Embryonic facial prominence (tissue), 1 donor: Measurements from ENCODE around the gene ZXDC.

Experiments used
- DNase-seq: peaks from one replicate; pipeline ENCODE4 v3.0.0-alpha.2; 2016; ENCODE audit errors: extremely low spot score

ZXDC gene

DNA sequence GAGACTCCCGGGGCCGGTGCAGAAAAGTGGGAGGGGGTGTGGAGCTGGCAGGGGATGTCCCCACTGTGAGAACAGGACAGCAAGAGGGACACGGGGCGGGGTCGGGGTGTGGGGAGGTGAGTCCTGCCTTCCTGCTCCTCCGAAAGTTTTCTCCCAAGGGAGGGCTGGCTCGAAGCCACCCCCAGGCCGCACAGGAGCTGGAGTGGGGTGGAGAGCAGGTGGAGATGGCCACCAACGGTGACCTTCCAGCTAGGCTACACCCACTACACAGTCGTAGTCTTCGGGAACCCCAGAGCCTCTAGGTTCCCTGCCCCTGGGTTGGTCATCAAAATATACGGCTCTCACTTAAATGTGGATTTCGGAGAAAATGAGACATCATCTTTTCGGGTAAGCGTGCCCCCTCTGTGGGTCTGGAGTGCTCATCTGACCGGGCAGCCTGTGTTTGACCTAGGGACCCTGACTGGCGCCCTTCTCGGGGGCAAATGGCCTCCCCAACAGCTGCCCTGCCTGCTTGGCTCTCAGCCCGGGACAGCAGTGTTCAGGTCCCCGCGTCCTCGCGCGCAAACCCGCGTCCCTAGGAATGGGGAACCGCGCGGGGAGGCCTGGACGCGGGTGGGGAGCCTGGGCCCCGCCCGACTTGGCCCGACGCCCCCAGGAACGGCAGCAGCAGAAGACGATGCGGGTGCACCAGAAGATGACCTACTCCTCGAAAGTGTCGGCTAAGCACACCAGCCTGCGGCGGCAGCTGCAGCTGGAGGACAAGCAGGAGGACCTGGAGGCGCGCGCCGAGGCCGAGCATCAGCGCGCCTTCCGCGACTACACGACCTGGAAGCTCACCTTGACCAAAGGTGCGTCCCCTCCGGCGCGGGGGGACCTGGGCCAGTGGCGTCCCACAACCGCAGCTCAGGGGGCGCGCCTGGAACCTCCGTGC, 59.8 kb downstream of the ZXDC start:
- DNase-seq = no peak

- DNase-seq = no peak
Measured at GRCh38 chr3:126414961-126415660, 60.6 kb downstream of the ZXDC start.

- DNase-seq = no peak
Measured at GRCh38 chr3:126414406-126414805, 61.3 kb downstream of the ZXDC start.

DNA sequence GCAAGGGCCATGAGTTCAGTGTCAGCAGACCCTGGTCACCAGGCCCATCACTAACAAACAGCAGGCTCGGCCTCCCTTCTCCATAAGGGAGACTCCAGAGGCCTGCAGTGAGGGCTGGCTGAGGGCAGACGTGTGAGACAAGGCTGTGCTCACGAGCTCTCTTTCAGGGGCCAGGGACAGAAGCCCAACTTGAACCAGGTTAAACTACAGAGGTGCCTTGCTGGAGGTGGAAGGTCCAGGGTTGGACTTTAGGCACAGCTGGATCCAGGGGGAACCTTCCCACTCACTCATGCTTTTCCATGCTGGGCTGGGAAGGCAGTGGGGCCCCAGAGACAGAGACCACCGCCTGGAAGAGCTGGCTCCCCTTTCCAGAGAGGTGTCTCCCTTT, 62.0 kb downstream of the ZXDC start:
- DNase-seq = no peak

- no peak for DNase-seq
Measured at GRCh38 chr3:126412841-126413692, 62.6 kb downstream of the ZXDC start.

DNA sequence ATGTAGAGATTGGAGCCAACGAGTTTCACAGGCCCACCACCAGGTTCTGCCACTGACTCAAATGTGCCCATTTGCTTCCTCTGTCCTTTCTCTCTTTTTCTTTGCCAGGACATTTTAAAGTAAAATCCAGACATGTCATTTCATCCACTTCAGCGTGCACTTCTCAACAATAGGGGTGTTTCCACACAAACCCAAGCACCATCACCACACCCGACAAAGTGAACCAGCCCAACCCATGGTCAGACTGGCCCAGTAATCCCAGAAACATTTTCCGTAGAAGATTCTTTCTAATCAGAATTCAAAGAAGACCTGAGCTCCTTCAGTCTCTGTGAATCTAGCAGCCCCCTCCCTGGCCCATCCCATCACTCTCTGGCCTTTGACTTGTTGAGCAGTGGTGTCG, 67.6 kb downstream of the ZXDC start:
- DNase-seq = no peak

DNA sequence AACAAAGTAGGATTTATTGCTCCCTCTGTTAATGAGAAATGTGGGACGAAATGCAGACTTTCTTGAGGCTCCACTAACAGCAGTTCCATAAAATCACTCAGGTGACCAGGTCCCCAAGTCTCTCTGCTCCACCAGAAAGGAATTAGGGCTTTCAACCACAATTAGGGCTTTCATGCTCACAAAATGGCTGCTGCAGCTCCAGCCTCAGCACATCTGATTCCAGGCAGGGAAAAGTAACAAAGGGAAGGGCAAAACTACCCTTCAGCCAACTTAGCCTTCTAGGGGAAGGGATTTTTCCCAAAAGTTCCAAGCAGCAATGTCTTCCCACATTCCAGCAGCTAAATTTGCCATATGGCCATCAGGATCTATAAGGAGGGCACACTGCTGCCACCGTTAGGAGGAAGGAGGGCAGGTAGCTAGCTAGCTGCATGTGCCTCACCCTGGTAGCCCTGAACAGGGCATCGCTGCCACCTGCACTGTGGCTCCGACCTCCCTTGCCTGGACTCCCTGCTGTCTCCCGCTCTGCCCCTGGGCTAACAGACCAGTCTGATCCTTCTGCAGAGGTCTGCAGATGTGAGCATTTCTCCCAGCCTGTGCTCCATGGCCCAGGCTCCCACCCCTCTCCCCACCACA, 68.2 kb downstream of the ZXDC start:
- DNase-seq = no peak

GRCh38 chr3:126406389-126407296, 69.0 kb downstream of the ZXDC start:
- DNase-seq = no peak

GRCh38 chr3:126402666-126403302, 72.9 kb downstream of the ZXDC start:
- DNase-seq = no peak

DNA sequence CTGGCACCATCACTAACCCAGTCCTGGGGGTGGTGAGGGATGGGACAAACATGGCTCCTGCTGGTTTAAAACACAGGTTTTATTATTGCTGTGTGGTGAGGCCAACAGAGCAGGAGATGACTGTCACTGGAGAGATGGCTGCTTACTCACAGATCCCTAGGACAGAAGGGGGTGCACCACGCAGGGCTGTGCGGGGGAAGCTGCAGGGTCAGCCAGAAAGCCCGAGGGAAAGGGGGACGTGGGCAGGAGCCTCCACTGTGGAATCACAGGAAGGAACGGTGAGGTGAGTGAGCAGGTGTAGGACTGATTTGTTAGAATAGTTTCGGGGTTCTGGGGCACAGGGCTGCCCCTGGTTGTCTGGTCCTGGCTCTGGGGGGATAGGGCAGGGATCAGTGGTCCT, 73.5 kb downstream of the ZXDC start:
- DNase-seq = no peak

- no peak for DNase-seq
Measured at GRCh38 chr3:126401611-126402160, 74.0 kb downstream of the ZXDC start.

GRCh38 chr3:126399756-126400155, 75.9 kb downstream of the ZXDC start:
- DNase-seq = no peak

DNA sequence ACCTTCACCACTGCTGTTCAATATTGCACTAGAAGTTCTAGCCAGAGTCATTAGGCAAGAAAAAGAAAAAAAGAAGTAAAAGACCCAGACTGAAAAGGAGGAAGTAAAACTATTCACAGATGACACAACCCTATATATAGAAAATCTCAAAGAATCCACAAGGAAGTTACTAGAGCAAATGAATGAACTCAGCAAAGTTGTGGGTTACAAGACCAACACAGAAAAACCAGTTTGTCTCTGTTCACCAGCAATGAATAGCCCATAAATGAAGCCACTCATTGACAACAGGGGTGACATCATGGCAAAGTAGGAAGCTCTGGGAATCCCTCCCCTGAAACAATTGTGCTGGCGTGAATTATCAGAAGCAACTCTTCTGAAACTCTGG, 76.3 kb downstream of the ZXDC start:
- DNase-seq = no peak

DNA sequence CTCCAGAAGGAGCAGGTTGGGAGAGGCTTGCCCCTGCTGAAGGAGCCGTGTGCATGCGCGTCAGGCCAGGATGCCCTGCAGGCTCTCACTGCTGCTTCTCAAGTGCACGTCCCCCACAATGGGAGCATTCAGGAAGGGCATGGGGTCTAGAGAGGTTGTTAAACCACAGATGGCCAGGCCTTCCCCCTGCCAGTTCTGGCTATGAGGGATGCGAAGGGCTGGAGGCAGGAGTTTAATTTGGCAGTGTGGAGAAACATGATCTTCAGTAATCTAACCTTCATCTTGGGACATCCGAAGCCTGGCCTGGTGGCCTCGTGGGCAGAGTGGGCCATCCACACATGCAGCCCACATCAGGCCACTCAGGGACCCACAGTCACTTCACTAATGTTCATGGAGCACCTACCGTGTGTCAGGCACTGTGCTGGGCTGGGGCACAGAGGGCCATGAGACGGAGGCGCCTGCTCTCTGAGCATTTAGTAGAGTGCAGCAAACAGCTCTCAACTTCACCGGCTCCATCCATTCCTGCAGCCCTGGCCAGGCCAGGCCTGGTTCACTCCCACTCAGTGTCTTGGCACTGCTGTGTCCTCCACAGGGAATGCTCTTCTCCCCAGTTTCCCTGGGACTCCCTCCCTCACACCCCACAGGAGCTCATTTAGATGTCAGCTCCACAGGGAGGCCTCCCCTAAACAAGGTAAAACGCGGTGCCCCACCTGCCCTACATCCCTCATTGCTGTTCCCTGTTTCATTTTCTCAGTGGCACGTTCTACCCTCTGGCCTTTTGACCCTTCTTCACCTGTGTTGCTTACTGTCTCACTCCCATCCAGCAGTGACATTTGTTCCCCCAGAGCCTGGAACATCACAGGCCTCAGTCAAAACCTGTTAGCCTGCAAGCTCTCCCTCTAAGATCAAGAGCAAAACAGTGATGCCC, 77.0 kb downstream of the ZXDC start:
- no peak for DNase-seq

DNA sequence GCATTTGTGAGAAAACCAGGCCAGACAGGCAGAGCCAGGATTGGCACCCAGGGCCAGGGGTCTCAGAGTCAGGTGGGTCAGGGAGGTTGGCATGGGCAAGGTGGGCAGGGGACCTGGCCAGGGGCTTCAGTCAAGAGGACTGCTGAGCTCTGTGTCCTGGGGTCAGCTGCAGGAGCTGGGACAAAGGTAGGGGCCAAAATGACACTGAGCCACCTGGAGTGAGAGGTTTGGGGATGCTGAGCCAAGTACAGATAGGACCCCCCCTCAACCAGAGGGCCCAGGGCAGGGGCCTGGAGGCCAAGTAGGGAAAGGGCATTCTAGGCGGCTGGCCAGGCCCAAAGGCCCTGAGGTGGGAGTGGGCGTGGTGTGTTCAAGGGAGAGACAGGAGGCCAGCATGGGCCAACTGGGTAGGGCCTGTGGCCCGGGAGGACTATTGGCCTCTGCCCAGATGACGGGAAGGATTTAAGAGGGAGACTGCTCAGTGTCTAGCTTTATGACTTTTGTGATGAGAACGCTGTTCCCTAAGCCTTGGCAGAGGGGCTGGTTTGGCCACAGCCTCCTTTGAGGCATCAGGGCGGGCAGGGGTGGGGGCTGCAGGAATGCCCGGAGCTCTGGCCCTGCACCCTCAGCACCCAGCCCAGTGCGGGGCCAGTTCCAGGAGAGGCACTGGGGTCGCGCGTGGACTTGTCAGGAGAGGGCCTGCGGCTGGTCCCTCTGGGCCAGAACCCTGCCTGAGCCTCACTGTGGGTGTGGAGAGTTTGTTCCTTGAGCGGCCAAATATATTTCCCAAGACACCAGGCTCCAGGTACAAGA, 77.9 kb downstream of the ZXDC start:
- no peak for DNase-seq

DNA sequence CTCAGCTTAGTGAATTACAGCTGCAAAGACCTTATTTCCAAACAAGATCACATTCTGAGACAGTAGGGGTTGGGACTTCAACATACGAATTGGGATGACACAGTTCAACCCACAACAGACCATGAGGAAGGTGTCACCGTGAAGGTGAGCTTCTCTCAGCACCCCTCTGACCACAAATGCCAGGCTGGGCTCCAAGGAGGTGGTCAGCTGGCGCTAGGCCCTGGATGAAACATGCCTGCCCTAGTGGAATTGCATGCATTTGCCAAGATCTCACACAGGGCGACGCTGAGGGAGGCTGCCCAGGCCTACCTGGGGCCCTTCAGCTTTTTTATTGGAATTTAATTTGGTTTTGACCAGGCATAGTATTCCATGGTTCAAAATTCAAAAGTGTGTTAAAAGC, 79.2 kb downstream of the ZXDC start:
- DNase-seq = no peak

GRCh38 chr3:126395846-126396513, 79.7 kb downstream of the ZXDC start:
- DNase-seq = no peak
